LNCAP (cell line): ENCODE data around the gene CTNNBIP1.
A peak's percentile ranks its signal among the peaks of the same experiment; 100 is the strongest.

ENCODE experiments used
- CTCF ChIP-seq: fragments of 450-650 bp; IDR thresholded peaks from 2 replicates; pipeline ENCODE4 v1.5.1; 2017; ENCODE audit warnings: mild to moderate bottlenecking

The CTNNBIP1 gene

GRCh38 chr1:9910076-9910422, at the start of gene CTNNBIP1:
TSS of gene CTNNBIP1 (minus strand) at chr1:9910269. CDS start at chr1:9872064, 38,205 bp downstream.
- TF ChIP-seq CTCF: no peak

DNA sequence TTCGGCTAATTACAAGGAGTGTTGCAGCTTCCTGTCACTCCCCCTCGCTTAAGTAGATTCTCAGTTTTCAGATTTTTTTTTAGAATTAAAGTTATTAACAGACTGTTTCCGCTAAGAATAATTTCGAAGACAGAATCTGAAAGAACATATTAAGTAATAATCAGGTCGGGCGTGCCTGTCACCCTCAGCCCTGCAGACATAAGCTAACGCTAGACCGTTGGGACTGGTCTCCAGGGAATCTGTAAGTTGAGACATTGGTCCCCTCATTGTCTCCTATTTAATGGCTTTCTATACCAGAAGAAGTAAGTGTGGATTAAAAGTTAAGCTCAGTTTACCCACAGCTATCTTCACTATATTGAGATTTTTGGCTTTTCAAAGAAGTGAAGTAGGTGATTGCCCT, 47.7 kb upstream of the CTNNBIP1 start:
- TF ChIP-seq CTCF: no peak

DNA sequence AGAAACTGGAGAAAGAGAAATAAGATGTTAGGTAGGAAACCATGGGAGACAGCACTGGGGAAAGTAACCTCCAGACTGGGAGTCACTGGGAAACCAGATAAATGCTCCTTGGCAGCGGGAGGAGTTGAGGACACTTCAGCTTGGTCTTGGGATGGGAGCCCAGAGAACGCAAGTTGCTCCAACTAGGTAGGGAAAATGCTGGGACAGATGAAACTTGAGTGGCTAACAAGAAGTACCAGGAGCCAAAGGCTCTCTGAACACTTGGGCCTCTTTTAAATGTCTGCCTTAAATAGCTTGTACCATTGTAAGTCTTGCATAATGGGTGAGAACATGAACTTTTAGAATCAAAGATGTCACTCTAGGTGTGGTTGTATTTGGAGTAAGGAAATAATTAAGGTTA, 36.2 kb upstream of the CTNNBIP1 start:
- TF ChIP-seq CTCF: no peak

DNA sequence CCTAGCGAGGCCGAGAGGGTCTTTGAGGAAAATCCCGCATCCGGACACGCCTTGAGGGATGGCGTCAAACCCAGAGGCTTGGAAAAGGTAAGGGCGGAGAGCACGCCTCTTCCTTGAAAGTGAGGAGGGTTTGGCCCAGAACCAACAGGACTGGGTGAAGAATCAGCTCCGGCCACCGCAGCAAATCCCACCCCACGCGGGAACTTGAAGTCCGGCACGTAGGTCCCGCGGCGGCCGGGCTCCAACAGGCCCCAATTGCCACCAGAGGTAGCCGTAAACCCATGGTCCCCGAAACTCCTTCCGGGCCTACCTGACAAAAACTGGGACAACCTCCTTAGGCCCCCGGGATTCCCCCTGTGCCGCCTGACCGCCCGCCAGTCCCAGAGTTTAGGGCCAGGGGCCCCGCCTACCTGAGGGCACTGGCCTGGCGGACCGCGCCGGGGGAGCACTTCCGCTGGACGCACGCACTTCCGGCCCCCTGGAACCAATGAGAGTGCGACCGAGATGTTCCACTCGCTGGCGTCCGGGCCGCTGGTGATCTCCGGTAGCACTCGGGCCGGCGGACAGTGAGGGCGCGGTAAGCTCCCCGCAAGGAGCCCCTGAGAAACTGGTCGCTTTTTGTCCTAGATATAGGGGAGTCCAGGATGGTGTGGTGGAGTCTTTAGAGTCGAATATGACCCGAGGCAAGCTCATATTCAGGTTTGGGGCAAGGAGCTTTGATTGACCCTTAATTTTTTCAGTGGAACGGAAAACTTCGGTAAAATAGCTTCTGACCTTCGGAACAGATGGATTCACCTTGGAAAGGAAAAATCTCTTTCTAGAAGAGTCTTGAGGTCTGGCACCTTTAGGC, 33.1 kb upstream of the CTNNBIP1 start, which contains the start of the genes LZIC and NMNAT1:
Gene LZIC (minus strand): TSS at position 453 of the 850 bp plus-strand sequence. CDS start 6,772 bp downstream, outside the sequence.
Gene NMNAT1 (plus strand): TSS at position 537 of the 850 bp plus-strand sequence. CDS start 28,599 bp downstream, outside the sequence.
- TF ChIP-seq CTCF: no peak

DNA sequence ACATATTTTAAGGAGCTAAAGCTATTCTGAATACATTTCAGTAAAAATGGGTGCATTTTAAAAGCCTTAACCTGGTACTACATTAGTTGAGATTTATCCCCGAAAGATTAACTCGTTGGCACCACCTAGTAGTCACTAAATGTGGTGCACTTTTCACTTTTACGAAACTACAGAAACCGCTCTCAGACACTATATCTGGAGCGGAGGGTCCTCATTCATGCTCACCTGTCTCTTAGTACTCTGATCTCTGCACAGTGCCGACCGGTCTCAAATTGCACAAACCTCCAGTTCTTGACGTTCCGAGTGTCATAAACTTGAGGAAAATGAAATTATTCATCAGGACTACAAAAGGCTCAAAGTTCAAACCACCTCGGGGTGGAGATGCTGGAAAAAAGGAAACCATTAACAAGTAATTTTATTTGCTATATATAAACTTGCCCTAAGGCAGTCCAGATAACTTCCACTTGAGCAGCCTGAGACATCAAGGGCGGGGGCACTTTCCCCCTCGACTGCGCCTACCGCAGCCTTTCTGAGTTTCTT, 32.4 kb upstream of the CTNNBIP1 start:
- peak; percentile 57 for TF ChIP-seq CTCF

DNA sequence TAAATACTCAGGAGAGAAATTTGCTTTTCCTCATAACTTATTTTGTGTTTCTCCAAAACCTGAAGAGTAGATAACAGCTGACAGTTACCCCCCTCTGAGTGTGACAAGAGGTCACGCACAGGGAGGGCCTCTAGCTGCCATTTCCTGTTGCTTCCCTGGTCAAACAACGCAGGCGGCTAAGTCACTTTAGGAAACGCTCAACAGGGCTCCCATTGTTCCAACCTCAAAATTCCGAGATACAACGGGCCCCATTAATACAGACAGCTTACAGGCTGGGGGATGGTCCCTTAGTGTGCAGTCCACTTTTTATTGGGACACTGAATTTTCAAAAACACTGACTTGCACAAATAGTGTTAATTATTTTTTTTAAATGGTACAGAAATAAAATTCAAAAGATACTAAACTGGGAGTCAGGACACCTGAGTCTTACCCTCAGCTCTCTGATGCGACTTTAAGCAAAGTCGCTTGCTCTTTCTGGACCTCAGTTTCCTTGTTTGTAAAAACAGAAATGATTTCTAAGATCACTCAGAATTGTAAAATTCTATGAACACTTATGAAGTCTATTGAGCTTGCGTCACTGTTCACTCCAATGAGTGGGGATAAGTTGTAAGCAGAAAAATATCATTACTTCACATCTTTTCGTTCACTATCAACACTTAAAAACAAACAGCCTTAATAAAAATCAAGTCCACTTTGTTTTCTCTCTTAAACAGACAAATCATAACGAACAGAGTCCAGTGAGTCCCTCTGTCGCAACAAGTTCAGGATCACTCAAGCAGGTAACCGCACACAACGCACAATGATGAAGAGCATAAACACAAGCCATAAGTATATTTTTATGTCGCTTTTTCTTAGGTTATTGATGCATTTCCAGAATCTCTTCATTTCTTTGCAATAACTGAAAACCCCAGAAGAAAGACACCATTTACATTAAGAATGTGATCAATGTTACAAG, 19.6 kb upstream of the CTNNBIP1 start:
- no peak for TF ChIP-seq CTCF

DNA sequence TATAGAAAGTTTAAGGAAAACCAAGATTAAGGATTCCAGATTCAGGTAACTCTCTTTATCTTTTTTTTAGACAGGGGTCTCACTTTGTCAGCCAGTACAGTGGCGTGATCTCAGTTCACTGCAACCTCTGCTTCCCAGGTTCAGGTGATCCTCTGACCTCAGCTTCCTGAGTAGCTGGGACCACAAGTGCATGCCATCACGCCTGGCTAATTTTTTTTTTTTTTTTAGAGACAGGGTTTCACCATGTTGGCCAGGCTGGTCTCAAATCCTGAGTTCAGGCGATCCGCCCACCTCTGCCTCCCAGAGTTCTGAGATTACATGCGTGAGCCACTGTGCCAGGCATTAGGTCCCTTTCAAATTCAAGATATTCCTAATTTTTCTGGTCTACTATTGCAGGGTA, 17.2 kb upstream of the CTNNBIP1 start:
- no peak for TF ChIP-seq CTCF
